Liver (tissue), 9 donors: ENCODE measurements around the gene CHRNG. TPM values are rescaled to one million over a fixed set of nuclear protein-coding genes. Genes with fewer than 3 reads are reported as not detected.

ENCODE experiments used
- DNase-seq: peaks from one replicate; pipeline ENCODE4 v3.0.0-alpha.2; 2017; ENCODE audit warnings: low spot score
- H3K27ac ChIP-seq, 2 donors: one replicate each; pipeline ENCODE4 v1.7.0; 2013; ENCODE audit warnings: inconsistent platforms in 2 of 2, low read length in 2 of 2, control low read depth in 1 of 2, low read depth in 1 of 2, mild to moderate bottlenecking in 1 of 2
- H3K27me3 ChIP-seq, 4 donors: one replicate each; pipeline versions ENCODE4 v1.6.1 to v1.7.0; 2013; ENCODE audit warnings: low read length in 3 of 4, inconsistent platforms in 1 of 4, mild to moderate bottlenecking in 1 of 4, moderate library complexity in 1 of 4; ENCODE audit not compliant: control insufficient read depth in 4 of 4, insufficient read depth in 4 of 4
- H3K36me3 ChIP-seq, 4 donors: one replicate each; pipeline versions ENCODE4 v1.6.1 to v1.7.0; 2013; ENCODE audit warnings: low read length in 3 of 4, mild to moderate bottlenecking in 3 of 4, low read depth in 1 of 4, moderate library complexity in 1 of 4; ENCODE audit not compliant: control insufficient read depth in 4 of 4, insufficient read depth in 3 of 4
- H3K4me1 ChIP-seq, 4 donors: one replicate each; pipeline versions ENCODE4 v1.6.1 to v1.7.0; 2013; ENCODE audit warnings: low read length in 3 of 4, mild to moderate bottlenecking in 3 of 4, moderate library complexity in 1 of 4; ENCODE audit not compliant: control insufficient read depth in 4 of 4, insufficient read depth in 4 of 4
- H3K4me3 ChIP-seq, 3 donors: one replicate each; pipeline versions ENCODE4 v1.6.1 to v1.7.0; 2013; ENCODE audit warnings: low read length in 3 of 3, control low read depth in 1 of 3, low read depth in 1 of 3, mild to moderate bottlenecking in 1 of 3
- H3K9ac ChIP-seq, 2 donors: one replicate each; pipeline ENCODE4 v1.7.0; 2013; ENCODE audit warnings: low read length in 2 of 2, mild to moderate bottlenecking in 2 of 2, moderate library complexity in 2 of 2, control low read depth in 1 of 2, low read depth in 1 of 2
- H3K9me3 ChIP-seq, 4 donors: one replicate each; pipeline versions ENCODE4 v1.6.1 to v1.7.0; 2013; ENCODE audit warnings: low read length in 3 of 4; ENCODE audit not compliant: control insufficient read depth in 4 of 4
- ATF3 ChIP-seq: IDR thresholded peaks from 2 replicates; pipeline ENCODE4 v1.6.1; 2016; ENCODE audit warnings: antibody characterized with exemption
- CTCF ChIP-seq: fragments of 150-350 bp; IDR thresholded peaks from 2 replicates; pipeline ENCODE4 v1.5.1; 2017; ENCODE audit warnings: improper control_type of control experiment, low read depth, low read length; ENCODE audit not compliant: missing input control
- HNF4A ChIP-seq, 2 donors: conservative IDR thresholded peaks; 2 replicates each; pipeline ENCODE4 v1.6.1; 2016; ENCODE audit warnings: antibody characterized with exemption in 2 of 2, mild to moderate bottlenecking in 2 of 2
- HNF4G ChIP-seq: IDR thresholded peaks from 2 replicates; pipeline ENCODE4 v1.6.1; 2016; ENCODE audit warnings: antibody characterized with exemption
- JUND ChIP-seq, 2 donors: IDR thresholded peaks; 2 replicates each; pipeline ENCODE4 v1.6.1; 2016; ENCODE audit warnings: antibody characterized with exemption in 2 of 2
- RAD21 ChIP-seq, 2 donors: IDR thresholded peaks; 2 replicates each; pipeline ENCODE4 v1.6.1; 2016; ENCODE audit warnings: antibody characterized with exemption in 2 of 2, mild to moderate bottlenecking in 2 of 2
- SP1 ChIP-seq: IDR thresholded peaks from 2 replicates; pipeline ENCODE4 v1.6.1; 2018; ENCODE audit warnings: antibody characterized with exemption, mild to moderate bottlenecking
- YY1 ChIP-seq: IDR thresholded peaks from 2 replicates; pipeline ENCODE4 v1.6.1; 2016; ENCODE audit warnings: antibody characterized with exemption, mild to moderate bottlenecking
- WGBS: extraction: QIAGEN DNeasy Blood & Tissue Kit; methylation state at CpG from one replicate; pipeline ENCODE4 v1.1.7; 2013; 5-methylcytosine and 5-hydroxymethylcytosine counted together
- polyA plus RNA-seq, 2 donors: library from polyadenylated mRNA; stranded (reverse) in 1 of 2; unstranded in 1 of 2; fragments of 200-250 nt in 1 of 2; fragments of >200 nt in 1 of 2; fragmentation: Nextera tagmentation in 1 of 2; extraction: Ambion mirVana in 1 of 2; gene quantifications; one replicate each; pipeline versions ENCODE4 v1.2.1 to v1.2.3, GENCODE V29; 2013 to 2015
- total RNA-seq, 2 donors: library from RNA; depleted of rRNA; stranded (reverse); fragments of >200 nt; gene quantifications; one replicate each; pipeline ENCODE4 v1.2.3, GENCODE V29; 2014
- TF ChIP-seq, protein P1 (sequence below): IDR thresholded peaks from 2 replicates; pipeline ENCODE4 v1.6.1; 2016; ENCODE audit warnings: antibody characterized with exemption
- TF ChIP-seq, protein P2 (sequence below): IDR thresholded peaks from 2 replicates; pipeline ENCODE4 v1.6.1; 2016; ENCODE audit warnings: antibody characterized with exemption, mild to moderate bottlenecking
- donor health status: healthy.
- donor health status: healthy.
- donor health status: healthy.
- donor health status: healthy.
- donor health status: healthy.

The CHRNG gene
- total and polyA plus RNA-seq, 4 donors: not detected

- TF ChIP-seq ATF3 (no peak), YY1 (no peak)
Measured at GRCh38 chr2:232508251-232508650, 31.2 kb upstream of the CHRNG start (continued).

DNA sequence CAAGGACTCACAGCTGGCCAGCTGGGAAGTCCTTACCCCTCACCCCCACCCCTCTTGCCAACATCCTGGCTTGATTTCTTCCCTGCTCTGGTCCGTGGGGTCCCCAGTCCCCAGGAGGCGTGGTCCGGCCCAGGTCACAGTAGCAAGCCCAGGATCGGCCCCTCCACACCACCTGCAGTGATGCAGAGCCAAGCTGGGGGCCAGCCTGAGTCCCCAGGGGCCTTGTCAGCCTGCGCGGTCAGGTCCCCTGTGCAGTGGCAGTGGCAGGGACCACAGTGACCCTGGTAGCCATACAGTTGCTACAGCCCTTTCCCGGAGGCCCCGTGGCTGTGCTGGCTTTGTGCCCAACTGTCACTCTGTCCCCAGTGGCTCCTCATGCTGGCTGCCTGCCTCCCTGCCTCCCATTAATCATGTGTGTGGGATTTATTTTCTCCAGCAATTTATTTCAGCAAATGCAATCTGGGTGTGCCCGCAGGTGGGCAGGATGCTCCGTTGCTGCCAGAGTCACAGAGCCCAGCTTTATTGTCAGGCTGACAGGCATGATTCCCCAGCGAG is 28.1 kb upstream of the CHRNG start:
- Histone ChIP-seq H3K36me3 (peaks cover 0 to 1% (median 0%) of the 10 kb centered on the region in 4 donors), H3K9ac (no peak overlapping the region), H3K4me1 (no peaks in the 10 kb centered on the region), H3K9me3 (no peaks in the 10 kb centered on the region), H3K4me3 (no peak overlapping the region), H3K27me3 (no peaks in the 10 kb centered on the region), H3K27ac (no peak overlapping the region)
- 73% methylated on average over 11 of the region's 11 CpGs for WGBS
- TF ChIP-seq HNF4A (conservative IDR thresholded peaks at IDR 0.05) (no peak), RAD21 (IDR thresholded peaks at IDR 0.05) (no peak), JUND (IDR thresholded peaks at IDR 0.05) (no peak), SP1 (no peak), YY1 (no peak), HNF4G (no peak)
- TF ChIP-seq, protein P1, sequence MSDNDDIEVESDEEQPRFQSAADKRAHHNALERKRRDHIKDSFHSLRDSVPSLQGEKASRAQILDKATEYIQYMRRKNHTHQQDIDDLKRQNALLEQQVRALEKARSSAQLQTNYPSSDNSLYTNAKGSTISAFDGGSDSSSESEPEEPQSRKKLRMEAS: no peak
- DNase-seq: no peak

DNA sequence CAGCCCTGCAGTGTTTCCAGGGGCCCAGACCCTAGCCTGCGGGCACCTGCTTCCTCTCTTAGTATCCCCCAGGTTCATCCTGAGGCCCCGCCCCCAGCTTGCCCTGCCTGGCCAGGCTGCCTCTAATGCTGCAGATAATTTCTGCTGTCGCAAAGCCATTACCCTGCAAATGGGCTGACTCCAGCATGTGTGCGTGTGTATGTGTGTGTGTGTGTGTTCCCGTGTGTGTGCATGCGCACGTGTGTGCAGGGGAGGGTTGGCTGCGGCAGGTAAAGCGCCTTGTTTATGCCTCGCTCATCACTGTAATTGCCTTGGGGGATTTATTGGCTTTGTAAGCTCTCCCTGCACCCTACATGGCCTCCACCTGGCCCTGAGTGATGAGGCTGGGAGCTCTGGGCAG is 26.9 kb upstream of the CHRNG start:
- no peak for DNase-seq
- 87% methylated on average over 10 of the region's 10 CpGs for WGBS
- no peaks in the 10 kb centered on the region for H3K9me3 ChIP-seq
- H3K4me1 ChIP-seq: no peaks in the 10 kb centered on the region
- no peak overlapping the region for H3K9ac ChIP-seq
- TF ChIP-seq JUND (IDR thresholded peaks at IDR 0.05) (no peak), RAD21 (IDR thresholded peaks at IDR 0.05) (no peak), YY1 (no peak), CTCF (no peak)
- TF ChIP-seq, protein P2, sequence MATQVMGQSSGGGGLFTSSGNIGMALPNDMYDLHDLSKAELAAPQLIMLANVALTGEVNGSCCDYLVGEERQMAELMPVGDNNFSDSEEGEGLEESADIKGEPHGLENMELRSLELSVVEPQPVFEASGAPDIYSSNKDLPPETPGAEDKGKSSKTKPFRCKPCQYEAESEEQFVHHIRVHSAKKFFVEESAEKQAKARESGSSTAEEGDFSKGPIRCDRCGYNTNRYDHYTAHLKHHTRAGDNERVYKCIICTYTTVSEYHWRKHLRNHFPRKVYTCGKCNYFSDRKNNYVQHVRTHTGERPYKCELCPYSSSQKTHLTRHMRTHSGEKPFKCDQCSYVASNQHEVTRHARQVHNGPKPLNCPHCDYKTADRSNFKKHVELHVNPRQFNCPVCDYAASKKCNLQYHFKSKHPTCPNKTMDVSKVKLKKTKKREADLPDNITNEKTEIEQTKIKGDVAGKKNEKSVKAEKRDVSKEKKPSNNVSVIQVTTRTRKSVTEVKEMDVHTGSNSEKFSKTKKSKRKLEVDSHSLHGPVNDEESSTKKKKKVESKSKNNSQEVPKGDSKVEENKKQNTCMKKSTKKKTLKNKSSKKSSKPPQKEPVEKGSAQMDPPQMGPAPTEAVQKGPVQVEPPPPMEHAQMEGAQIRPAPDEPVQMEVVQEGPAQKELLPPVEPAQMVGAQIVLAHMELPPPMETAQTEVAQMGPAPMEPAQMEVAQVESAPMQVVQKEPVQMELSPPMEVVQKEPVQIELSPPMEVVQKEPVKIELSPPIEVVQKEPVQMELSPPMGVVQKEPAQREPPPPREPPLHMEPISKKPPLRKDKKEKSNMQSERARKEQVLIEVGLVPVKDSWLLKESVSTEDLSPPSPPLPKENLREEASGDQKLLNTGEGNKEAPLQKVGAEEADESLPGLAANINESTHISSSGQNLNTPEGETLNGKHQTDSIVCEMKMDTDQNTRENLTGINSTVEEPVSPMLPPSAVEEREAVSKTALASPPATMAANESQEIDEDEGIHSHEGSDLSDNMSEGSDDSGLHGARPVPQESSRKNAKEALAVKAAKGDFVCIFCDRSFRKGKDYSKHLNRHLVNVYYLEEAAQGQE: no peak
- no peaks in the 10 kb centered on the region for H3K27me3 ChIP-seq
- H3K36me3 ChIP-seq: no peaks in the 10 kb centered on the region
- no peak overlapping the region for H3K27ac ChIP-seq
- H3K4me3 ChIP-seq: no peak overlapping the region
